ENCODE data around the gene CRB2. TPM values are rescaled to one million over a fixed set of nuclear protein-coding genes. Genes with fewer than 3 reads are reported as not detected.

CRB2 gene
- polyA plus RNA-seq, 1 experiment = not detected

- H3K9me3 ChIP-seq (ENCODE audit: control insufficient read depth, insufficient read depth, low read length) = peaks cover 2% of the 10 kb centered on the region; the same call in 1 of the 2 replicates
- no peak for TF ChIP-seq CTCF (IDR thresholded peaks at IDR 0.05; ENCODE audit: low read depth, low read length)
- POLR2A ChIA-PET = no interaction called here
- H3K27ac ChIP-seq (ENCODE audit: low read depth, low read length) = no peak overlapping the region
- DNase-seq (ENCODE audit: low read depth, low spot score) = no peak
- no peak overlapping the region for H3K4me3 ChIP-seq (ENCODE audit: low read depth, low read length)
- peaks cover 7% of the 10 kb centered on the region for H3K27me3 ChIP-seq (ENCODE audit: control insufficient read depth, insufficient read depth, low read length)
- CTCF ChIA-PET = no interaction called here
These were observed 13.8 kb upstream of the CRB2 start for GRCh38 chr9:123342247-123342646.

GRCh38 chr9:123343443-123344191 lies 12.4 kb upstream of the CRB2 start:
- peaks cover 15% of the 10 kb centered on the region for H3K27me3 ChIP-seq (ENCODE audit: control insufficient read depth, insufficient read depth, low read length)
- TF ChIP-seq CTCF (IDR thresholded peaks at IDR 0.05; ENCODE audit: low read depth, low read length) = no peak
- DNase-seq (ENCODE audit: low read depth, low spot score) = no peak
- CTCF ChIA-PET = interaction anchor here (1.3 kb wide), 1 partner anchor 11 kb away, joined by 3 read pairs; no protein-coding TSS in a partner anchor
- POLR2A ChIA-PET = no interaction called here
- no peak overlapping the region for H3K27ac ChIP-seq (ENCODE audit: low read depth, low read length)
- peaks cover 2% of the 10 kb centered on the region; the same call in 1 of the 2 replicates for H3K9me3 ChIP-seq (ENCODE audit: control insufficient read depth, insufficient read depth, low read length)
- no peak overlapping the region for H3K4me3 ChIP-seq (ENCODE audit: low read depth, low read length)

- H3K4me3 ChIP-seq (ENCODE audit: low read depth, low read length) = no peak overlapping the region
- peaks cover 2% of the 10 kb centered on the region; the same call in 1 of the 2 replicates for H3K9me3 ChIP-seq (ENCODE audit: control insufficient read depth, insufficient read depth, low read length)
- ChIA-PET POLR2A (interaction anchor here (0.6 kb wide), 1 partner anchor 204 kb away, joined by 3 read pairs; no protein-coding TSS in a partner anchor), CTCF (interaction anchor here (1.3 kb wide), 1 partner anchor 10 kb away, joined by 3 read pairs; no protein-coding TSS in a partner anchor)
- no peak for DNase-seq (ENCODE audit: low read depth, low spot score)
- peaks cover 16% of the 10 kb centered on the region for H3K27me3 ChIP-seq (ENCODE audit: control insufficient read depth, insufficient read depth, low read length)
- TF ChIP-seq CTCF (IDR thresholded peaks at IDR 0.05; ENCODE audit: low read depth, low read length) = no peak
- H3K27ac ChIP-seq (ENCODE audit: low read depth, low read length) = no peak overlapping the region
These were observed 11.6 kb upstream of the CRB2 start for GRCh38 chr9:123344192-123344949.

GRCh38 chr9:123345567-123345955 lies 10.4 kb upstream of the CRB2 start:
- no peak overlapping the region for H3K27ac ChIP-seq (ENCODE audit: low read depth, low read length)
- H3K9me3 ChIP-seq (ENCODE audit: control insufficient read depth, insufficient read depth, low read length) = no peaks in the 10 kb centered on the region; the same call in 1 of the 2 replicates
- H3K4me3 ChIP-seq (ENCODE audit: low read depth, low read length) = no peak overlapping the region
- CTCF ChIA-PET = interaction anchor here (0.5 to 1.1 kb wide), 3 partner anchors 9 to 320 kb away, joined by 3 to 5 read pairs (median 5); no protein-coding TSS in a partner anchor
- peaks cover 19% of the 10 kb centered on the region for H3K27me3 ChIP-seq (ENCODE audit: control insufficient read depth, insufficient read depth, low read length)
- DNase-seq (ENCODE audit: low read depth, low spot score) = no peak
- POLR2A ChIA-PET = interaction anchor here (0.6 kb wide), 1 partner anchor 37 kb away, joined by 3 read pairs; no protein-coding TSS in a partner anchor
- TF ChIP-seq CTCF (IDR thresholded peaks at IDR 0.05; ENCODE audit: low read depth, low read length) = no peak

Data from AG04450 (cell line).